ENCODE results near the gene CCN2. TPM values are rescaled to one million over a fixed set of nuclear protein-coding genes. Genes with fewer than 3 reads are reported as not detected.

CCN2 gene
- total RNA-seq, 1 donor from 2014 or later, result 33.5 TPM

DNA sequence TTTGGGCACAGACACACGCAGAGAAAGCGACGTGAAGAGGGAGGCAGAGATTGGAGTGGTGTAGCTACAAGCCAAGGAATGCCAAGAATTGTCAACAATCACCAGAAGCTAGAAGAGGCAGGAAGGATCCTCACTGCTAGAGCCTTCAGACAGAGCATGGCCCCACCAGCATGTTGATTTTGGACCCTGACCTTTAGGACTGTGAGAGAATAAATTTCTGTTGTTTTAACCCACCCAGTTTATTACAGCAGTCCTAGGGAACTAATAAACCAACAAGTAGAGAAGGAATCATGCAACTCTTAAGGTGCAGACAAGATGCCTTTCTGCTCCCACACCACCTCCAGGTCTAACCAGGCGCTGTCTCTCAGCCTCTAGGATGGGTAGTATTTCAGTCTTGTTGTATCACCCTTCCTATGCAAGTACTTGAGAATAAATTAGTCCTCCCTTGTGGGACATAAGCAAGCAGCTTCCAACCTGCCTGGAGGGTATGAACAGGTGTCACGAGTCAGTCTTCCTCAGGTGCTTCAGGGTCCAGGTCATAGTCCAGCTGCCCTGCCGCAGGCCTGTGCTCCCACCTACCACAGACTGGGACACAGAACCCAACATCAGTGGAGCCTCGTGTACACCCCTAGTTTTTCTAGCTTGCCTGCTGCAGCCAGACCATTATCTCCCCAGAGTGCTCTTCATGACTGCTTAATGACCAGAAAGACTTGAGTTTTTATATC, 46.4 kb upstream of the CCN2 start:
- H3K27me3 Mint-ChIP-seq, result no peaks in the 10 kb centered on the region
- no peak overlapping the region for H3K27ac Mint-ChIP-seq
- no peaks in the 10 kb centered on the region for H3K9me3 Mint-ChIP-seq (ENCODE audit: low read depth)
- DNase-seq (ENCODE audit: low spot score, unreplicated experiment), result no peak
- no peaks in the 10 kb centered on the region for H3K36me3 Mint-ChIP-seq (ENCODE audit: insufficient read depth)
- peaks cover 12% of the 10 kb centered on the region for H3K4me1 Mint-ChIP-seq (ENCODE audit: low read depth)
- no peak overlapping the region for H3K4me3 Mint-ChIP-seq (ENCODE audit: low read depth)
- TF ChIP-seq CTCF (IDR thresholded peaks at IDR 0.05; ENCODE audit: unreplicated experiment), result no peak

GRCh38 chr6:131995917-131996316, 44.7 kb upstream of the CCN2 start:
- Mint-ChIP-seq H3K9me3 (ENCODE audit: low read depth) (no peaks in the 10 kb centered on the region), H3K4me3 (ENCODE audit: low read depth) (no peak overlapping the region), H3K4me1 (ENCODE audit: low read depth) (peaks cover 9% of the 10 kb centered on the region), H3K27ac (no peak overlapping the region), H3K36me3 (ENCODE audit: insufficient read depth) (no peaks in the 10 kb centered on the region), H3K27me3 (no peaks in the 10 kb centered on the region)
- DNase-seq (ENCODE audit: low spot score, unreplicated experiment), result no peak
- TF ChIP-seq CTCF (IDR thresholded peaks at IDR 0.05; ENCODE audit: unreplicated experiment), result no peak

DNA sequence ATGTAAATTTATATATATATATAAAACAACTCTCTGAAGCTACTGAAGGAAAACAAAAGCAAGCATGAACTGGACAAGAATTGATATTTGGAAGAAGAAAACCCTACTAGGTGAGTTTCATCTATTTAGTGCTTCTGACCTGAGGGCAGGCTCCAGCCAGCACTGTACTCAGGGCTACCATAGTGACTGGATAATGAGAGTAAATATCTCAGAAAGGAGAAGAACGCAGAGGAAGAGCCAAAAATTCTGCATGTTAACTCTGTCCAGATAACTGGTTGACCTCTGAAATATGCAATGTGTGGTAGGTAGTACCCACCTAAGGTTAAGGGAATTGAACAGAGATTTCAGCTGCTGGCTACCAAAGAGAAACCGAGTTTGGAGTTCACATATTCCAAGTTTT, 41.4 kb upstream of the CCN2 start:
- H3K4me1 Mint-ChIP-seq (ENCODE audit: low read depth), result peaks cover 1% of the 10 kb centered on the region
- H3K36me3 Mint-ChIP-seq (ENCODE audit: insufficient read depth), result no peaks in the 10 kb centered on the region
- no peak overlapping the region for H3K4me3 Mint-ChIP-seq (ENCODE audit: low read depth)
- no peak overlapping the region for H3K27ac Mint-ChIP-seq
- no peaks in the 10 kb centered on the region for H3K9me3 Mint-ChIP-seq (ENCODE audit: low read depth)
- no peak for DNase-seq (ENCODE audit: low spot score, unreplicated experiment)
- TF ChIP-seq CTCF (IDR thresholded peaks at IDR 0.05; ENCODE audit: unreplicated experiment), result no peak
- H3K27me3 Mint-ChIP-seq, result no peaks in the 10 kb centered on the region

GRCh38 chr6:131989036-131989435, 37.9 kb upstream of the CCN2 start:
- no peak overlapping the region for H3K4me3 Mint-ChIP-seq (ENCODE audit: low read depth)
- no peaks in the 10 kb centered on the region for H3K36me3 Mint-ChIP-seq (ENCODE audit: insufficient read depth)
- no peaks in the 10 kb centered on the region for H3K27me3 Mint-ChIP-seq
- no peak for TF ChIP-seq CTCF (IDR thresholded peaks at IDR 0.05; ENCODE audit: unreplicated experiment)
- no peak overlapping the region for H3K27ac Mint-ChIP-seq
- no peak for DNase-seq (ENCODE audit: low spot score, unreplicated experiment)
- no peaks in the 10 kb centered on the region for H3K9me3 Mint-ChIP-seq (ENCODE audit: low read depth)
- no peaks in the 10 kb centered on the region for H3K4me1 Mint-ChIP-seq (ENCODE audit: low read depth)

GRCh38 chr6:131982740-131983259, 31.6 kb upstream of the CCN2 start:
- H3K9me3 Mint-ChIP-seq (ENCODE audit: low read depth), result no peaks in the 10 kb centered on the region
- no peak overlapping the region for H3K27ac Mint-ChIP-seq
- H3K27me3 Mint-ChIP-seq, result no peaks in the 10 kb centered on the region
- H3K4me3 Mint-ChIP-seq (ENCODE audit: low read depth), result no peak overlapping the region
- no peak for TF ChIP-seq CTCF (IDR thresholded peaks at IDR 0.05; ENCODE audit: unreplicated experiment)
- peaks cover 8% of the 10 kb centered on the region for H3K4me1 Mint-ChIP-seq (ENCODE audit: low read depth)
- no peaks in the 10 kb centered on the region for H3K36me3 Mint-ChIP-seq (ENCODE audit: insufficient read depth)
- no peak for DNase-seq (ENCODE audit: low spot score, unreplicated experiment)
